Activated CD8-positive, alpha-beta T cell treated with anti-CD3 and anti-CD28 coated beads for 36 hours (primary cell): Measurements from ENCODE around the gene TARS3. TPM values are rescaled to one million over a fixed set of nuclear protein-coding genes. Genes with fewer than 3 reads are reported as not detected.

ENCODE experiments used
- ATAC-seq: fragments of 200-7000 bp; cut with Tn5 transposase; one replicate; pipeline ENCODE4 v1.10.0; 2021; ENCODE audit warnings: mild to moderate bottlenecking, moderate library complexity
- CTCF ChIA-PET: fragments of 350-600 bp; sonication (Branson Sonifier 250); formaldehyde crosslinking; loops from one replicate; lab custom pipeline; 2021; ENCODE audit warnings: antibody characterized with exemption; lab: Charles Lee
- POLR2A ChIA-PET: fragments of 350-600 bp; sonication (Branson Sonifier 250); formaldehyde crosslinking; loops from one replicate; lab custom pipeline; 2021; ENCODE audit warnings: antibody characterized with exemption; lab: Charles Lee
- DNase-seq: peaks from one replicate; pipeline ENCODE4 v3.0.0-alpha.2; 2020
- H3K27ac Mint-ChIP-seq: one replicate; pipeline ENCODE4 v1.8.0; 2021; ENCODE audit warnings: mild to moderate bottlenecking, mixed read lengths
- H3K27me3 Mint-ChIP-seq: one replicate; pipeline ENCODE4 v1.8.0; 2021; ENCODE audit warnings: mixed read lengths
- H3K36me3 Mint-ChIP-seq: one replicate; pipeline ENCODE4 v1.8.0; 2021; ENCODE audit warnings: low read depth, mixed read lengths
- H3K4me1 Mint-ChIP-seq: one replicate; pipeline ENCODE4 v1.8.0; 2021; ENCODE audit warnings: low read depth, mixed read lengths
- H3K4me3 Mint-ChIP-seq: one replicate; pipeline ENCODE4 v1.8.0; 2021; ENCODE audit warnings: mild to moderate bottlenecking, moderate library complexity, mixed read lengths
- H3K9me3 Mint-ChIP-seq: one replicate; pipeline ENCODE4 v1.8.0; 2021; ENCODE audit warnings: mixed read lengths
- intact Hi-C: fragments of 100-400 bp; cut with micrococcal nuclease; formaldehyde crosslinking; loops from one replicate; pipeline ENCODE4 v1.10.0; 2022
- total RNA-seq, 2 experiments: library from RNA; stranded (reverse); gene quantifications; one replicate each; pipeline ENCODE4 v1.2.3, GENCODE V29; 2021
- TF ChIP-seq, protein P1 (sequence below): fragments of 200-600 bp; IDR thresholded peaks from one replicate; pipeline ENCODE4 v1.8.0; 2022; ENCODE audit warnings: antibody characterized with exemption, mild to moderate bottlenecking

TARS3 gene
- total RNA-seq, 2 experiments from 2014 or later = 7.2 to 8.3 TPM

DNA sequence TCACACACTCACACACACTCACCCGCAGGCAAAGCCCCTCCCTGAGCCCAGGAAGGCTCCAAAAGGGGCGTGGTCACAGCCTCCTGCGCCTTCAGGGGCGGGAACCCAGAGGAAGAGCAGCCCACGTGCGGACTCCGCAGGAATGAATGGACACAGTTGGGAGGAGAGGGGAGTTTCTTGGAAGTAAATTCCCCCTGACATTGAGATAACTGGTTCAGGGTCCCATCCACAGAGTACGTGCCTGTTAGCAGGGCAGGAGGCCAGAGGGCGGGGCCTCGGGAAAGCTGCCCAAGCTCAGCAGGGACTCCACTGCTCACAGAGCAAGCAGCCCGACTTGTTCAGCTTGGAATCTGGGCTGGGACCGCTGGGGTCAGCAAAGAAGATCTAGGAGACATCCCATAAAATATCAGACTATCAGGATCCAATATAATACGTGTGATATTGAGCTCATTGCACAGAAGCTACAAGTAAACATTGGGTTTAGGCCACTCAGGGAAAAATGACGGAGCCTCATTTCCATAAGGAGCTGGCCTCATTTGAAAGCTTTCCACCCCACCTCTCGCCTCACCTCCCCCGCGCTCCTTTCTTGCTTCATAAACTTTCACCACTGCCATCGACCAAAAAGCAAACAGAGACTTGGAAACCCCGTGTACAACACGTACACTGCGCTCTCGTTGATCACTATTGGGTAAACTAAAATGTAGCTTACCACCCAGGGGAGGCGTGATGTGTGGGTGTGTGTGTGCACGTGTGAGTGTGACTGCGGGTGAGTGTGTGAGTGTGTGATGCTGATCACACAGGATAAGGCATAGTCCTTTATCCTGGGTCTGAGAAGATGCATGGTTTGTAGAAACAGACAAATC is 108.1 kb downstream of the TARS3 start:
- H3K9me3 Mint-ChIP-seq = no peaks in the 10 kb centered on the region
- TF ChIP-seq, protein P1, sequence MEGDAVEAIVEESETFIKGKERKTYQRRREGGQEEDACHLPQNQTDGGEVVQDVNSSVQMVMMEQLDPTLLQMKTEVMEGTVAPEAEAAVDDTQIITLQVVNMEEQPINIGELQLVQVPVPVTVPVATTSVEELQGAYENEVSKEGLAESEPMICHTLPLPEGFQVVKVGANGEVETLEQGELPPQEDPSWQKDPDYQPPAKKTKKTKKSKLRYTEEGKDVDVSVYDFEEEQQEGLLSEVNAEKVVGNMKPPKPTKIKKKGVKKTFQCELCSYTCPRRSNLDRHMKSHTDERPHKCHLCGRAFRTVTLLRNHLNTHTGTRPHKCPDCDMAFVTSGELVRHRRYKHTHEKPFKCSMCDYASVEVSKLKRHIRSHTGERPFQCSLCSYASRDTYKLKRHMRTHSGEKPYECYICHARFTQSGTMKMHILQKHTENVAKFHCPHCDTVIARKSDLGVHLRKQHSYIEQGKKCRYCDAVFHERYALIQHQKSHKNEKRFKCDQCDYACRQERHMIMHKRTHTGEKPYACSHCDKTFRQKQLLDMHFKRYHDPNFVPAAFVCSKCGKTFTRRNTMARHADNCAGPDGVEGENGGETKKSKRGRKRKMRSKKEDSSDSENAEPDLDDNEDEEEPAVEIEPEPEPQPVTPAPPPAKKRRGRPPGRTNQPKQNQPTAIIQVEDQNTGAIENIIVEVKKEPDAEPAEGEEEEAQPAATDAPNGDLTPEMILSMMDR = no peak
- no peaks in the 10 kb centered on the region for H3K27me3 Mint-ChIP-seq
- H3K4me3 Mint-ChIP-seq = no peak overlapping the region
- ATAC-seq = peak; percentile 91
- H3K27ac Mint-ChIP-seq = peak overlapping the region; percentile 25
- intact Hi-C loops = no loop called here
- peaks cover 12% of the 10 kb centered on the region for H3K4me1 Mint-ChIP-seq
- POLR2A ChIA-PET = interaction anchor here (1.8 kb wide), 1 partner anchor 31 kb away, joined by 6 read pairs; no protein-coding TSS in a partner anchor
- CTCF ChIA-PET = interaction anchor here (1.5 kb wide), 1 partner anchor 25 kb away, joined by 10 read pairs; no protein-coding TSS in a partner anchor
- DNase-seq = peak; percentile 42
- H3K36me3 Mint-ChIP-seq = peaks cover 4% of the 10 kb centered on the region

GRCh38 chr15:101615414-101615985 is 108.8 kb downstream of the TARS3 start:
- DNase-seq (no peak), ATAC-seq (no peak)
- Mint-ChIP-seq H3K36me3 (peaks cover 4% of the 10 kb centered on the region), H3K9me3 (no peaks in the 10 kb centered on the region), H3K27me3 (no peaks in the 10 kb centered on the region), H3K27ac (no peak overlapping the region), H3K4me3 (no peak overlapping the region), H3K4me1 (peaks cover 7% of the 10 kb centered on the region)
- TF ChIP-seq, protein P1 = no peak
- intact Hi-C loops = no loop called here
- POLR2A ChIA-PET = interaction anchor here (1.8 kb wide), 1 partner anchor 32 kb away, joined by 6 read pairs; no protein-coding TSS in a partner anchor
- CTCF ChIA-PET = interaction anchor here (1.5 kb wide), 1 partner anchor 26 kb away, joined by 10 read pairs; no protein-coding TSS in a partner anchor

- POLR2A ChIA-PET = no interaction called here
- Mint-ChIP-seq H3K27ac (no peak overlapping the region), H3K4me1 (peaks cover 5% of the 10 kb centered on the region), H3K27me3 (no peaks in the 10 kb centered on the region), H3K4me3 (no peak overlapping the region), H3K36me3 (peaks cover 4% of the 10 kb centered on the region), H3K9me3 (no peaks in the 10 kb centered on the region)
- ATAC-seq = no peak
- DNase-seq = no peak
- intact Hi-C loops = no loop called here
- CTCF ChIA-PET = interaction anchor here (0.9 to 1.1 kb wide), 2 partner anchors 10 to 27 kb away, joined by 3 read pairs; no protein-coding TSS in a partner anchor
- TF ChIP-seq, protein P1 = no peak
These were observed 109.5 kb downstream of the TARS3 start for GRCh38 chr15:101614761-101615160.

DNA sequence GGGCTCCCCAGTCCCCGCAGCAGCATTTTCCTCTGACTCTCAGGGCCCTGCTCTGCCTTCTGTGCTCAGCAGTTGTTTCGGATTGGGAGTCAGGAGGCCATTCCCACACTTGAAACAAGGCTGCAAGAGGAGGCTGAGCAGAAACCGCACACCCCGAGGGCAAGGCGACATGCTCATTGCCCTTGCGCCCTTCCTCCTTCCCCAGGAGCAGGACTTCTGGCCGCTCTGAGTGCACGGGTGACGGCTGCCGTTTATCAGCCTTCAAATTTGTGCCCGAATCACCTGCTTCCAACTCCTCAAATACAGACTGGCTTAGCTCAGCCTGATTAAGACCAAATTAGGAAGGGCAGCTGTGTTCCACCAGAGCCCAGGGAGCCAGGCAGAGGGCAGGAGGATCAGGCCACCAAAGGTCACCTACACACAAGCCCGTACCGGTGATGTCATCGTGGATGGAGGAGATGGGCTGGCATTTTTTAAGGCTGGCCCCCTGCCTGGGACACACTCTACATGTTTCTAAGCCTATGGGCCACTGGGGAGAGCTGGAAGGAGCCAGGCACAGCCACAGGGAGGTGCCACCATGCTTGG is 110.2 kb downstream of the TARS3 start:
- H3K4me1 Mint-ChIP-seq = peaks cover 5% of the 10 kb centered on the region
- no peak for DNase-seq
- H3K27me3 Mint-ChIP-seq = no peaks in the 10 kb centered on the region
- intact Hi-C loops = no loop called here
- TF ChIP-seq, protein P1 = no peak
- ChIA-PET CTCF (interaction anchor here (0.9 to 1.1 kb wide), 2 partner anchors 11 to 28 kb away, joined by 3 read pairs; no protein-coding TSS in a partner anchor), POLR2A (no interaction called here)
- no peak overlapping the region for H3K4me3 Mint-ChIP-seq
- H3K9me3 Mint-ChIP-seq = no peaks in the 10 kb centered on the region
- peaks cover 4% of the 10 kb centered on the region for H3K36me3 Mint-ChIP-seq
- H3K27ac Mint-ChIP-seq = no peak overlapping the region
- no peak for ATAC-seq
